ENCODE measurements around the gene PITPNM2.

Gene PITPNM2

GRCh38 chr12:123141615-123142517, 9.0 kb downstream of the PITPNM2 start:
- H4K20me1 ChIP-seq (ENCODE audit: insufficient read depth): no peaks in the 10 kb centered on the region
- H3K79me2 ChIP-seq (ENCODE audit: insufficient read depth, low read depth): no peaks in the 10 kb centered on the region
- no peak overlapping the region for H3K9ac ChIP-seq
- no peak overlapping the region for H3K4me2 ChIP-seq
- no peak overlapping the region for H2AFZ ChIP-seq (ENCODE audit: low read depth)
- no peak overlapping the region for H3K27ac ChIP-seq
- peaks cover 7% of the 10 kb centered on the region for H3K4me1 ChIP-seq (ENCODE audit: low read depth, poor library complexity, severe bottlenecking)
- no peak overlapping the region for H3K4me3 ChIP-seq (IDR thresholded peaks at IDR 0.05; ENCODE audit: insufficient read depth, low read depth, low read length)
- TF ChIP-seq, protein P1, sequence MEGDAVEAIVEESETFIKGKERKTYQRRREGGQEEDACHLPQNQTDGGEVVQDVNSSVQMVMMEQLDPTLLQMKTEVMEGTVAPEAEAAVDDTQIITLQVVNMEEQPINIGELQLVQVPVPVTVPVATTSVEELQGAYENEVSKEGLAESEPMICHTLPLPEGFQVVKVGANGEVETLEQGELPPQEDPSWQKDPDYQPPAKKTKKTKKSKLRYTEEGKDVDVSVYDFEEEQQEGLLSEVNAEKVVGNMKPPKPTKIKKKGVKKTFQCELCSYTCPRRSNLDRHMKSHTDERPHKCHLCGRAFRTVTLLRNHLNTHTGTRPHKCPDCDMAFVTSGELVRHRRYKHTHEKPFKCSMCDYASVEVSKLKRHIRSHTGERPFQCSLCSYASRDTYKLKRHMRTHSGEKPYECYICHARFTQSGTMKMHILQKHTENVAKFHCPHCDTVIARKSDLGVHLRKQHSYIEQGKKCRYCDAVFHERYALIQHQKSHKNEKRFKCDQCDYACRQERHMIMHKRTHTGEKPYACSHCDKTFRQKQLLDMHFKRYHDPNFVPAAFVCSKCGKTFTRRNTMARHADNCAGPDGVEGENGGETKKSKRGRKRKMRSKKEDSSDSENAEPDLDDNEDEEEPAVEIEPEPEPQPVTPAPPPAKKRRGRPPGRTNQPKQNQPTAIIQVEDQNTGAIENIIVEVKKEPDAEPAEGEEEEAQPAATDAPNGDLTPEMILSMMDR (conservative IDR thresholded peaks at IDR 0.05; ENCODE audit: low read depth, low read length): no peak
- H3K36me3 ChIP-seq (ENCODE audit: insufficient read depth): no peaks in the 10 kb centered on the region
- no peaks in the 10 kb centered on the region for H3K27me3 ChIP-seq (ENCODE audit: insufficient read depth, low read depth)

GRCh38 chr12:123140676-123141614, 9.9 kb downstream of the PITPNM2 start:
- Histone ChIP-seq H3K36me3 (ENCODE audit: insufficient read depth) (no peaks in the 10 kb centered on the region), H3K4me1 (ENCODE audit: low read depth, poor library complexity, severe bottlenecking) (peaks cover 7% of the 10 kb centered on the region), H3K27me3 (ENCODE audit: insufficient read depth, low read depth) (no peaks in the 10 kb centered on the region), H3K79me2 (ENCODE audit: insufficient read depth, low read depth) (no peaks in the 10 kb centered on the region), H2AFZ (ENCODE audit: low read depth) (no peak overlapping the region), H3K9ac (no peak overlapping the region), H4K20me1 (ENCODE audit: insufficient read depth) (no peaks in the 10 kb centered on the region), H3K4me2 (no peak overlapping the region), H3K27ac (no peak overlapping the region), H3K4me3 (IDR thresholded peaks at IDR 0.05; ENCODE audit: insufficient read depth, low read depth, low read length) (no peak overlapping the region)
- TF ChIP-seq, protein P1 (conservative IDR thresholded peaks at IDR 0.05; ENCODE audit: low read depth, low read length): no peak

DNA sequence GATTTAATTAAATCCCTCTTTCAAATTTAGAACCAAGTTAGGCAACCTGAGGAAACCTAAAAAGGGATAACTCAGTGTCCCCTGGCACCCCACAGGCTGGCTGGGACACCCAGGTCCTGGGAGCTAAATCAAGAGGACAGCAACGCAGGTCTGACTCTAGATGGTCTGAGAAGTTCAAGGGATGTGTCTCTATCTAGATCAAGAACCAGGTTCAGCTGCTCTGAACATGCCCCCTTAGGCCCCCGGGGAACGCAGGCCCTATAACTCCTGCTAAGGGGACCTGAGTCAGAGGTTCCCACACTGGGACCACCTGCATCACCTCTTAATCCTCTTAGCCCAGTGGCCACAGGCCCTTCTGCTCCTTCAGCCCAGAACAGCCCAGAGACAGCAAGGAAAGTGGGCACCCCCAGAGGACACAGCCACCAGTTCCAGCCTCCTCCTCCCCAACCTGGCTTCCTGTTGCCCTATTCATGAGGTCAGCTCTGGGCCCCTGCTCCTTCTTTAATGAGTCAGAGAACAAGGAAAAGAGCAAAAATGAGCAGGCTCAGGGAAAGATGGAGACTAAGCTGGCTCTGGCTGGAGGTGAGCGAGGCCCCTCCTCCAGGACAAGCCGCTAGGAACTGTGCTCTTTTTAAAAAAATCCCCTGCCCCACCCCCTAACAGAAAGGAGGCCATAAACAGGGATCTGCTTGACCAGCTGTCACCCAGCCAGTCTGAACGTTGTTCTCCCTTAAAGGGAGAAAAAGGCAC, 10.8 kb downstream of the PITPNM2 start:
- Histone ChIP-seq H3K4me3 (IDR thresholded peaks at IDR 0.05; ENCODE audit: insufficient read depth, low read depth, low read length) (no peak overlapping the region), H3K27me3 (ENCODE audit: insufficient read depth, low read depth) (no peaks in the 10 kb centered on the region), H3K9ac (no peak overlapping the region), H2AFZ (ENCODE audit: low read depth) (no peak overlapping the region), H4K20me1 (ENCODE audit: insufficient read depth) (no peaks in the 10 kb centered on the region), H3K4me1 (ENCODE audit: low read depth, poor library complexity, severe bottlenecking) (peaks cover 7% of the 10 kb centered on the region), H3K79me2 (ENCODE audit: insufficient read depth, low read depth) (no peaks in the 10 kb centered on the region), H3K27ac (no peak overlapping the region), H3K4me2 (no peak overlapping the region), H3K36me3 (ENCODE audit: insufficient read depth) (no peaks in the 10 kb centered on the region)
- TF ChIP-seq, protein P1 (conservative IDR thresholded peaks at IDR 0.05; ENCODE audit: low read depth, low read length): no peak

GRCh38 chr12:123135688-123136087, 15.2 kb downstream of the PITPNM2 start:
- no peaks in the 10 kb centered on the region for H4K20me1 ChIP-seq (ENCODE audit: insufficient read depth)
- no peaks in the 10 kb centered on the region for H3K79me2 ChIP-seq (ENCODE audit: insufficient read depth, low read depth)
- H3K9ac ChIP-seq: no peak overlapping the region
- TF ChIP-seq, protein P1 (conservative IDR thresholded peaks at IDR 0.05; ENCODE audit: low read depth, low read length): no peak
- no peaks in the 10 kb centered on the region for H3K27me3 ChIP-seq (ENCODE audit: insufficient read depth, low read depth)
- H3K27ac ChIP-seq: no peak overlapping the region
- H3K36me3 ChIP-seq (ENCODE audit: insufficient read depth): no peaks in the 10 kb centered on the region
- no peak overlapping the region for H3K4me3 ChIP-seq (IDR thresholded peaks at IDR 0.05; ENCODE audit: insufficient read depth, low read depth, low read length)
- H2AFZ ChIP-seq (ENCODE audit: low read depth): no peak overlapping the region
- no peak overlapping the region for H3K4me2 ChIP-seq
- peaks cover 7% of the 10 kb centered on the region for H3K4me1 ChIP-seq (ENCODE audit: low read depth, poor library complexity, severe bottlenecking)
